ENCODE measurements around the gene GHR.

The GHR gene

GRCh38 chr5:42514754-42515153 lies 91.5 kb downstream of the GHR start:
- in situ Hi-C loops (cut with HindIII; ENCODE audit: low sequenced_read_pairs): loop anchor here (5.0 kb wide), 1 partner anchor 72 kb away; no protein-coding TSS in a partner anchor

GRCh38 chr5:42515504-42515903 lies 92.3 kb downstream of the GHR start:
- in situ Hi-C loops (cut with HindIII; ENCODE audit: low sequenced_read_pairs): no loop called here

- in situ Hi-C loops (cut with HindIII; ENCODE audit: low sequenced_read_pairs): no loop called here
These were observed 93.2 kb downstream of the GHR start for GRCh38 chr5:42516282-42517042.

DNA sequence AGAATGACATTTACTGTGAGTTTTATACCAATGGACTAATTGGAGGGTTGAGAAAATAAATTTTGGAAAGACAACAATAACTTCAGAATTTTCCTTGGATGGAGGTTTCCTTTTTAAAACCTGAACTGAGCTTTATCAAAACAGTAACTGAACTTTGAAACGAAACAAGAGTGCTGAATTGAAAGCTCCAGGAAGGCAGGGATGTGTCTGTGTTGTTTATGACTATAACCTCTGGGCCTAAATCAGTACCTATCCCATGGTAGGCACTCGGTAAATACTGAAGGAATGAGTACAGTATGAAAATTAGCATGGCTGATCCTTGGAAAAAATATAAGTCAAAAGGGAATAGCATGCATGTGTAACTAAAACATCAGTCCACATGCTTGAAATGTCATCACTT lies 93.9 kb downstream of the GHR start:
- in situ Hi-C loops (cut with HindIII; ENCODE audit: low sequenced_read_pairs): no loop called here

DNA sequence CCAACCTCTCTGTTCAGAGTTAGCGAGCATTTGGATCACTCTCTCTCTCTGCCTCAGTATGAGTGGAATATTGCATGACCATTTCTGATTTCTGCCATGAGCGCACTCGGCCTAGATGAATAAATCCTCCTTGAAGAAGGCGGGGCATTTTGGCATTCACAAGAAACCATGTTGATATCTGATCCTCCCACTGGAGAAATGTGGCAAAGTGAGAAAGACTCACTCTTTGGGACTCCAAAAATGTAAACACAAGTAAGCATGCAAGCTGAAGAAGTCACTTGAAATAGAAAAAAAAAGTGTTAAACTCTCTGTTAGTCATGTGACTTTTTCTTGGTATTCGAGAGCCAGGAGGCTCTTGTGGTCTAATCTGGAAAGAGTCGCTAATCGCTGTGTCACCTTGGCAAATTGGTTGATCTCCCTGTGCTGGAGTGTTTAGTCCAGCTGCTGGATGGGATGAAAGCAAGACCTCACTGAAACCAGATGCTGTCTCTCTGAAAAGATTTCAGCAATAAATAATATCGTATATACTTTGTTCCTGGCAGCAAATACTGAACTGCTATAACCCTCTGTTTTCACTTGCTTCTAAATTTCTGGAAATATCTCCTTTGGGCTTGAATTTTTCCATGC lies 95.5 kb downstream of the GHR start:
- in situ Hi-C loops (cut with HindIII; ENCODE audit: low sequenced_read_pairs): no loop called here

- in situ Hi-C loops (cut with HindIII; ENCODE audit: low sequenced_read_pairs): no loop called here
These were observed 97.0 kb downstream of the GHR start for GRCh38 chr5:42520203-42520602.

GRCh38 chr5:42520957-42521356 lies 97.7 kb downstream of the GHR start:
- in situ Hi-C loops (cut with HindIII; ENCODE audit: low sequenced_read_pairs): no loop called here

DNA sequence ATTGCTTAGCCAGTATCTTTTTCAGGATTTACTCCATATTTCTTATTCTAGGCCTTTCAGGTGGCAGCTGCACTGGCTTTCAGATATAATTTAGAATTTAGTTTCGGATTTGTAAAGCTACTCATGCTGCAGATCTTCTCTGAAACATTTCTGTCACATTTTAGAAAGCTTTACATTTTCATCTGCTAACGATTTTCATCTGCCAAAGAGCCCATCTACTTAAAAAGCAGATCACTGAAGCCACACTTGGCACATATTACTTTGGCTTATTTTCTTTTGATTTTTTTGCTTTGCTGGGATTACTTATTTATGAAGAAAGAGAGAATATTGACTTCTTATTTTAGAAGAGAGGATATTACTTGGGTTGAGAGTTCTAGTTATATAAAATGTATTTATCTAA lies 98.2 kb downstream of the GHR start:
- in situ Hi-C loops (cut with HindIII; ENCODE audit: low sequenced_read_pairs): no loop called here

- in situ Hi-C loops (cut with HindIII; ENCODE audit: low sequenced_read_pairs): no loop called here
These were observed 99.5 kb downstream of the GHR start for GRCh38 chr5:42522783-42523182.

- in situ Hi-C loops (cut with HindIII; ENCODE audit: low sequenced_read_pairs): no loop called here
These were observed 102.9 kb downstream of the GHR start for GRCh38 chr5:42526179-42526578.

DNA sequence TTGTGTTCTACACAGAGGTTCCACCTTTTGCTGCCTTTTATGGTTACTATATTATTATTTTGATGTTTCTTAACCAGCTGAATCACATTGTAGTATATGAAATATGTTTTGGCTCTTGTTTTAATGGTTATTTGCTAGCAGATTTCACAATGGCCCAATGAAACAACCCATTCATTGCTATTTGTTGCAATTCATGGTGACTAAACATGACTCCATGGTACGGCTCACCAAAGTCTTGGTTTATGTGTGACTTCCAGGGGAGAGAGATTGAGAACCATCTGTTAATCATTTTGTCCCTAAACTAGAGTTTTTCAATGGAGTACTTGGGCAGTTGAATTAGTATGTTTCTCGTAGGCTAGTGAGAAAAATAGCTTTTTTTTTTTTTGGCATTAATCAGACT lies 108.4 kb downstream of the GHR start:
- in situ Hi-C loops (cut with HindIII; ENCODE audit: low sequenced_read_pairs): no loop called here

- in situ Hi-C loops (cut with HindIII; ENCODE audit: low sequenced_read_pairs): no loop called here
These were observed 118.9 kb downstream of the GHR start for GRCh38 chr5:42542106-42542505.

- in situ Hi-C loops (cut with HindIII; ENCODE audit: low sequenced_read_pairs): no loop called here
These were observed 120.5 kb downstream of the GHR start for GRCh38 chr5:42543774-42544173.

- in situ Hi-C loops (cut with HindIII; ENCODE audit: low sequenced_read_pairs): no loop called here
These were observed 121.8 kb downstream of the GHR start for GRCh38 chr5:42545038-42545437.

GRCh38 chr5:42547141-42547540 lies 123.9 kb downstream of the GHR start:
- in situ Hi-C loops (cut with HindIII; ENCODE audit: low sequenced_read_pairs): no loop called here

DNA sequence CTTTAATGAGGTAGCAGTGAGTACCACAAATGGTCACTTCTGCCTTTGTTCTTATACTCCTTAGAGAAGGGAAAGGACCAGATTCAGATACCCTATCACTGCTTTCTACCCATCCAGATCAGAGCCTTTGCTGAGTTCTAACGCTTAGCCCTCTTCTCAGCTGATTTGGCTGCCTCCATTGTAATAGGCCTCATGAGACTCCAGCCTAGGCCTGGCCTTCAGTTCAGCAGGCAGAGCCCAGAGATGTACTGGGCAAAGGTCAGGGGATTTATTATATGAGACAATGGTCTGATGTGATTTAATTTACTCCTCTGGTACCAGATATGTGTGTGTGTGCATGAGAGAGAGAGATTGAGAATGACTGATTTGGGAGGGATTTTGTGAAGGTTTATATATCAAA lies 124.7 kb downstream of the GHR start:
- in situ Hi-C loops (cut with HindIII; ENCODE audit: low sequenced_read_pairs): no loop called here

DNA sequence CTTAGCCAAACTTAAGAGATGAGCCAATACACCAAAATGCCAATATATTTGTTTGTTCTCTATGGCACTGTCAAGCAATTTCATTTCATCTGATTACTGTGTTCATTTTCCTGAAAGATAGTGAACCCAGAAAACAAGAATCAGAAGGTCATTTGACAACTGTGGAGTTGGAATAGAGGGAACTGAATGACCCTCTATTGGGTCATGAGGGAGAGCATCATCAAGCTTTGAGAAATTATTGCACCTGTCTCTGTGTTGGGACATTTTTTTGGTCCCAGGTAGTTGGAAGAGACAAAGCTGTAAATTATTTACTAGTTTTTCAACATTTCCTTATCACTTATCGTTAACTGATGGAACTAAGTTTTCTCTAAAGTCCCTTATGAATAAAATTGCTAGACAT lies 129.4 kb downstream of the GHR start:
- in situ Hi-C loops (cut with HindIII; ENCODE audit: low sequenced_read_pairs): no loop called here

GRCh38 chr5:42553461-42553860 lies 130.2 kb downstream of the GHR start:
- in situ Hi-C loops (cut with HindIII; ENCODE audit: low sequenced_read_pairs): no loop called here

DNA sequence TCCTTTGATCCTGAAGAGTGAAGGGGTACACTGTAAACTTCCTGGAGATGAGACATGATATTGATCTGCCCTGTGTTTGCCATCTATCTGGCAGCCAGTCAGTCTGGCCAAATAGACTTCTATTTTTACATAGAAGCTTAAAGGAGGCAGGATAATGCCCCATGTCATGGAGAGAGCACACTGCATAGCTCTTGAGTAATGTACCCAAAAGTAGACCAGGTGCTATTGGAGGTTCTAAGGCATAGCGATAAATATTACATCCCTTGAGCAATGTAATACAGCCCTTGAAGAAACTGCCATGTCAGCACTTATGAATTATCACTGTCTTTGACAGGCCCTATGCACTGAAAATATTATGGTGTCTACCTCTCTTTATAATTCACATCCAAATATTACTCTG lies 131.8 kb downstream of the GHR start:
- in situ Hi-C loops (cut with HindIII; ENCODE audit: low sequenced_read_pairs): no loop called here

GRCh38 chr5:42555797-42556196 lies 132.6 kb downstream of the GHR start:
- in situ Hi-C loops (cut with HindIII; ENCODE audit: low sequenced_read_pairs): no loop called here

DNA sequence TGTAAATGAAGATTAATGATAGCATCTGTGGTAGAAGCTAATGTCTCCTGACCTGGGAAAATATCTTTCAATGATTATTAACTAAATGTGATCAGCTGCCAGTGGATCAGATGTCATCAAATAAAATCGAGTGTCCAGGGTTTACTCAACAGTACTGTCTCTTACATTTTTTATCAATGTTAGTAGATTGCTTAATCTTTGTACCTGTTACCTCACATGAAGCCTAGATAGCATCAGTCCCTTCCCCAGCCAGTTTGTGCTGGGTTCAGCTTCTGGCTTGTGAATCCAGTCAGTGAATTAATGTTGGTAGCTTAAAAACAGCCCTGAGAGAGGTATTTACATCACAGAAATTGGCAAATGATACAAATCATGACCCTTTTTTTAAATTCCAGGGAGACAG lies 134.4 kb downstream of the GHR start:
- in situ Hi-C loops (cut with HindIII; ENCODE audit: low sequenced_read_pairs): no loop called here

DNA sequence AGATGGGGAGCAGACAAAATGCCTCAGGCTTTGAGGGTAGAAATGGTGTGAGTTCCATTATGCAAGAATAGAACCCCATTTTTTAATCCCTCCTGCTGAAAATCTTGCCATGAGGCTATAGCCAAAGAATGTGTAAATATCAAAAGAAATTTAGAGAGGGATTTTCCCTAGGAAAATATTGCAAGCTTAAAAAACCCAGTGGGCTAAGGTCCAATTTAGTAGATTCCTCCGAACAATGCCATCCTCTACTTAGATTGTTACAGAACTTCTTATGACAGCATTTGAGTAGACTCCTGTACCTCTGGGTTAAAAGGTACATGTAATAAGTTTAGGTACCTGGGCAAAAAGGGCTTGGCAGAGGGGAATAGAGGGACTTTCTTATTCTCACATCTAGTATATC lies 138.4 kb downstream of the GHR start:
- in situ Hi-C loops (cut with HindIII; ENCODE audit: low sequenced_read_pairs): no loop called here

All from endothelial cell of hepatic sinusoid (primary cell).